ENCODE results near the gene VPS33B.

- TF ChIP-seq POLR2A (IDR thresholded peaks at IDR 0.05; ENCODE audit: extremely low read depth, insufficient read length): no peak
- TF ChIP-seq CTCF (IDR thresholded peaks at IDR 0.05; ENCODE audit: low read depth, low read length): no peak
These were observed 20.9 kb upstream of the VPS33B start for GRCh38 chr15:91043202-91043874.

Data from NB4 (cell line).